Measurements from ENCODE around the gene TEX48. TPM values are rescaled to one million over a fixed set of nuclear protein-coding genes. Genes with fewer than 3 reads are reported as not detected.

TEX48 gene
- total RNA-seq, 4 donors from 2014 or later, result not detected

GRCh38 chr9:114616684-114617520 lies 65.1 kb downstream of the TEX48 start:
- 29 to 44% methylated on average over 4 of the region's 4 CpGs for WGBS, 2 donors
- intact Hi-C loops (cut with DNase I; ENCODE audit: low total_unique reads), result no loop called here
- DNase-seq (ENCODE audit: low spot score in 2 of 2), result peak; percentile 57 to 93
- TF ChIP-seq, protein P1, sequence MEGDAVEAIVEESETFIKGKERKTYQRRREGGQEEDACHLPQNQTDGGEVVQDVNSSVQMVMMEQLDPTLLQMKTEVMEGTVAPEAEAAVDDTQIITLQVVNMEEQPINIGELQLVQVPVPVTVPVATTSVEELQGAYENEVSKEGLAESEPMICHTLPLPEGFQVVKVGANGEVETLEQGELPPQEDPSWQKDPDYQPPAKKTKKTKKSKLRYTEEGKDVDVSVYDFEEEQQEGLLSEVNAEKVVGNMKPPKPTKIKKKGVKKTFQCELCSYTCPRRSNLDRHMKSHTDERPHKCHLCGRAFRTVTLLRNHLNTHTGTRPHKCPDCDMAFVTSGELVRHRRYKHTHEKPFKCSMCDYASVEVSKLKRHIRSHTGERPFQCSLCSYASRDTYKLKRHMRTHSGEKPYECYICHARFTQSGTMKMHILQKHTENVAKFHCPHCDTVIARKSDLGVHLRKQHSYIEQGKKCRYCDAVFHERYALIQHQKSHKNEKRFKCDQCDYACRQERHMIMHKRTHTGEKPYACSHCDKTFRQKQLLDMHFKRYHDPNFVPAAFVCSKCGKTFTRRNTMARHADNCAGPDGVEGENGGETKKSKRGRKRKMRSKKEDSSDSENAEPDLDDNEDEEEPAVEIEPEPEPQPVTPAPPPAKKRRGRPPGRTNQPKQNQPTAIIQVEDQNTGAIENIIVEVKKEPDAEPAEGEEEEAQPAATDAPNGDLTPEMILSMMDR (IDR thresholded peaks at IDR 0.05), result no peak
- TF ChIP-seq POLR2A (IDR thresholded peaks at IDR 0.05), result no peak
- no peak overlapping the region for H3K4me3 ChIP-seq (ENCODE audit: low read depth, poor library complexity, severe bottlenecking)

Other genes with a start within 250 kb of the TEX48 start
- gene WHRN, start 176.7 kb downstream of the TEX48 start, total RNA-seq, result 10 to 100 TPM in 3 of 4 donors, 1 to 10 TPM in 1; 8.7 to 15.0 (median 10.5) TPM
- gene ATP6V1G1, start 94.4 kb downstream of the TEX48 start, total RNA-seq, result 100 to 1,000 TPM; 152 to 214 (median 185) TPM
- 1 to 10 TPM; 3.2 to 8.6 (median 4.0) TPM for gene TMEM268, start 70.9 kb downstream of the TEX48 start, total RNA-seq
- gene TEX53, start 24.4 kb downstream of the TEX48 start, total RNA-seq, result not detected
- under 1 TPM in 3 of 4 donors, not detected in 1; 0.08 to 0.88 (median 0.26) TPM for gene TNFSF15, start 123.8 kb upstream of the TEX48 start, total RNA-seq
- gene TNFSF8, start 248.4 kb upstream of the TEX48 start, total RNA-seq, result 1 to 10 TPM in 2 of 4 donors, under 1 TPM in 2; 0.27 to 2.5 (median 0.93) TPM

All from lower leg skin (tissue), 4 donors.